Measurements from ENCODE around the gene DOK1.

GRCh38 chr2:74548900-74549826 is 5.4 kb upstream of the DOK1 start:
- TF ChIP-seq CTCF (IDR thresholded peaks at IDR 0.05; ENCODE audit: low read length): no peak
- no peak for TF ChIP-seq EZH2 (IDR thresholded peaks at IDR 0.05; ENCODE audit: borderline replicate concordance, low read length)

Data from OCI-LY1 (cell line).